ENCODE results near the gene BLMH.

Gene BLMH

DNA sequence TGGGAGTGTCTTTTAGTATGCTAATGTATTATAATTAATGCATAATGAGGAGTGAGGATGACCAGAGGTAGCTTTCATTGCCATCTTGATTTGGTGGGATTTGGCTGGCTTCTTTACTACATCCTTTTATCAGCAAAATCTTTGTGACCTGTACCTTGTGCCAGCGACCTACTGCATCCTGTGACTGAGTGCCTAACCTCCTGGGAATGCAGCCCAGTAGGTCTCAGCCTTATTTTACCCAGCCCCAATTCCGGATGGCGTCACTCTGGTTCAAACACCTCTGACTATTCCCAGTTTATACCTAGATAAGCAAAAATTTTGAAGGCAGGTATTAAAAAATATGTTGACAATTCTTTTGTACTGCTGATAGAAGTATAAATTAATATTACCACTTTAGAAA lies 10.5 kb upstream of the BLMH start:
- no peak for DNase-seq

DNA sequence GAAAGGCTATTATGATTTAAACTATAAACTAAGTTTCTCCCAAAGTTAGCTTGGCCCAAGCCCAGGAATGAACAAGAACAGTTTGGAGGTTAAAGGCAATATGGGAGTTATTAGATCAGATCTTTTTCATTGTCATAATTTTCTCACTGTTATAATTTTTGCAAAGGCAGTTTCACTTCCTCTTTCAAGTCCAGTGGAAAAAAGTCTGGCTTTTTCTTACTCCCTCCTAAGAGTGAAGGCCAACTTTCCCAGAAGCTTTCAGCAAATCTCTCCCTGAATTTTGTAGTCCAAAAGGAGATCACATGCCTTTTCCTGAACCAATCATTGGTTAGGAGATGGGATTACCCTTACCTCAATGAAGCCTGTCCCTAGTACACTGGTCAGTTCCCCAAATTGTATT lies 9.1 kb upstream of the BLMH start:
- DNase-seq, result no peak

DNA sequence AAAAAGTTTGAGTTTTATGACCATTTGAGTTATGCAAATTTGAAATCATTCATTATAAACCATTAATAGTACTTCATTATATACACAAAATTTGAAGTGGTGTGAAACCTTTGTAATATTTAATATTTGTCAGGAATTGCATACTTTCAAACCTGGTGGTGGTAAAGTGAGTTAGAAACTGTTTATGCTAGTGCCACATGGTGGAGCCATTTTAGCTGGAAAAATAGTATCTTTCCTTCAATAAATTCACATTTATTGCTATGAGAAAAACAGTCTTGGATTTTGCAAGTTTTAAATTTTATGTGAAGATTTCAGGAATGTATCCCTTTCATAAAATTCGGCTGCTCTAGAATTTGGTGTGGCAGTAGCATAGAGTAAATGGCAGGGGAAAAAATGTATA lies 7.3 kb upstream of the BLMH start:
- no peak for DNase-seq

DNA sequence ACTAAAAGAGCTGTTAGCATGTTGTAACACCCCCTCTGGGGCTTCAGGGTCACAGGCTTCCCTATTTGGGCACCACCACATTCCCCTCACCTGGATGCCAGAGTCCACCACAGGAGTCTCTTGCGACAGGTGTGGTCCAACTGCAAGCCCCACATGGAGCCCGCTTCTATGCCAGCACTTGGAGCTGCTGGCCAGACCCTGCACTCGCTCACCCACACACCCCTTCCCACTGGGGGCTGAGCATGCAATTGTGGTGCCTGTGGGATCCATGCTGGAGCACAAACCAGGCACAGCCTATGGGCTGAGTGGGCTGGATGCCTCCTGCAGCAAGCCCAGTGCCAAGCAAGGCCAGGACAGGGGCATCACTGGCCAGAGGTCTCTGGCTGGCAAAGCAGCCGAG lies 6.0 kb upstream of the BLMH start:
- DNase-seq, result no peak

DNA sequence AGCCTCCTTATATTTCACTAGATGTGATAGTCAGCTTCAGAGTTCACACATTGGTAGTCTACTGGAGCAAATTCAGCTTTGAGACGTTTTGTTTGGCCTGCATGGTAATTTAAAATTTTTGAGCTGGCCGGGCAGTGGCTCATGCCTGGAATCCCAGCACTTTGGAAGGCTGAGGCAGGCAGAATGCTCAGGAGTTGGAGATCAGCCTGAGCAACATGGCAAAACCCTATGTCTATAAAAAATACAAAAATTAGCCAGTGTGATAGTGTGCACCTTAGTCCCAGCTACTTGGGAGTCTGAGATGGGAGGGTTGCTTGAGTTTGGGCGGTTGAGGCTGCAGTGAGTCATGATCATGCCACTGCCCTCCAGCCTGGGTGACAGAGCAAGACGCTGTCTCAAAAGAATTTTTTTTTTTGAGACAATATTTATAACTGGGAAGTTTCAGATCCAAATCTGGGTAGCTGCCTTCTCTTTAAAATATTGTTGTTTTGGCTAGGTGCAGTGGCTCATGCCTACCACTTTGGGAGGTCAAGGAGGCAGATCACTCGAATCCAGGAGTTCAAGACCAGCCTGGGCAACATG lies 4.8 kb upstream of the BLMH start:
- DNase-seq, result no peak

DNA sequence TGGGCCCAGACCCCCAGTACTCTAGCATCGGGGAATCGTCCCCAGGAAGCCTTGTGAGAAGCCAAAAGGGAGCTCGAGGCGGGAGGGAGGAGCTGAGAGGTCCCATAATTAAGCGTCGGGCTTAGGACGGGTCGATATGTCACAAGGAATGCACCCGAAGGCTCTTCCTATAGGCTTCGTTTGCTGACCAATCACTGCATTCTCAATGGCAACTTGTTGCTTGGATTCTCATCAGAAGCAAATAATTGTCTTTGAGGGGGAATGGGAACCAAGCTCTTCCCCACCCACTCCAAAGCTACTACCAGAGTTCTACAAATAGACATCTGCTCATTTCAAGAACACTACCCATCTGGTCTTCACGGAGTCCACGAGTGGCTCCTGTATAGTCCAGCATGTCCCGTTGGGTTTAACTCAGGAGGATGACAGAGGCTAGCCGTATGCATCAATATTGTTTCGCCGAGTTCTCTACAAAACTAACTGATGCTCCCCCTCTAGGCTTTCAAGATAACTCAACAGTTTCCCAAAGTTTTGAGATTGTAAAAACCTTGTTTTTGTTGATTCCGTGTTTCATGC lies 628 bp upstream of the BLMH start:
- no peak for DNase-seq

DNA sequence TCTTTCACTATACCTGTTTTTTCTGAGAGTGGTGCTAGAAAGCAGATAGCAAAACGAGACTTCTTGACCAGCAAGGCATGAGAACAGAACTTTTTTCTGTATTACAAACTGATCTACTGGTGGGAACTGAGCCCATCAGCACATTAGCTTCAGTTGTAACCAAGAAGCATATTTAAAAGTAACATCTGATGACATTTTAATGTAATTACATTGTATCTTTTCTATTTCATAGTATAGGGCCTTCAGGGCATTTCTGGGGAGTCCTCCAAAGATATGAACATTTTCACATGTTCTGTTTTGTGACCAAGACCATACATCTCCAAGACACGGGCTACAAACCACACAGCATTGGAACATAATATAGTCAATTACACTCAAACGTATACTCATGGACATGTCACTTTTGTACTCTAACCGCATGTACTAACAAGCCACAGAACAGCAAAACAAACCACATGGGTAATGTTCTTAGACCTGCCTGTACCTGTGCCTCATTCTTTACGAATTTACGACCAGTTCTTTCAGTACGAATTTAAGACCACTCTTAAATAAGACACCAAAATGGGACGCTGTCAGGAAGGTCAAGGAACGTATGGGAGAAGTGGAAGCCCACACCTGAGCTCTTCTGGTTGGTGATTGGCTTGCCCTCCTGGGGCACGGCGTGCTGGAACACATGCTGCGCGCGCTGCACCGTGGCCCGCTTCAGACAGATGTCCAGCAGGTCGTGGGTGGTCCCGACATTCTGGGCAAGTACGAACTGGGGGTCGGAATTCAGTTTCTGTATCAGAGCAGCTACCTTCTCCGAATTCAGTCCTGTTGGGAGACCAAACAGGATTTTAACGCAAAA lies 825 bp downstream of the BLMH start:
- DNase-seq, result no peak

DNA sequence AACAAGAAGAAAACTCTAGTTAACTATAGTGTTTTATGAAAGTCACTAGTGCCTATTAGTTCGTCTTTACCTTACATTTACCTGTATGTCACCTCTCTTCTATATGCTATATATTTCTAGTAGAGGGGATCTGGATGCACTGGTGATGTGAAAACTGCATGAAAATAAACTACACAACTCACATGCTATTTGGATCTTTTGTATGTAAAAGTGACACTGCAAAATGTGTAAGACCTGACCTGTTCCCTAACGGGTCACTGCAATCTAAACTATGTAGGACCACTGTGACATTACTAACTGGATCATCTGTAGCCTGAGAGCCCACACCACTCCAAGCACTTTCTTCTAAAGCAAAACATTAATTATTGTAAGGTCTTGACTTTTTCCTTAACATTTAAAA lies 1.7 kb downstream of the BLMH start:
- DNase-seq, result no peak

DNA sequence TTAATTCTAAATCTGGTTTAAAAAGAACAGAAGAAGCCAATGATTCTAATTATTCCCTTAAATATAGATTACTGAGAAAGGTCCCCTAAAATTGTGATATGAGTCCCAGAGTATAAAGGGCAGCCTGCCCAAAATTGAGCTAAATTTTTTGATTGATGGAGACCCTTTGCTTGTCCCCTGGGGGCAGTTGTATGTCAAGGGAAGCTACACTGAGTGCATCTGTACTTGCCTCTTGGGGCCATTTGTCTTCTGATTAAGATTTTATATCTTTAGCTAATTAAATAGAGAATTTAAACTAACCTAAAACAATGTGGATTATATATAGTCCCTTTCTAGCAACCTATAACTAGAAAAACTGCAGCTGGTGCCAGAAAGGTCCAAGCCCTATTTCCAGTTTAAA lies 12.6 kb downstream of the BLMH start:
- DNase-seq, result no peak

DNA sequence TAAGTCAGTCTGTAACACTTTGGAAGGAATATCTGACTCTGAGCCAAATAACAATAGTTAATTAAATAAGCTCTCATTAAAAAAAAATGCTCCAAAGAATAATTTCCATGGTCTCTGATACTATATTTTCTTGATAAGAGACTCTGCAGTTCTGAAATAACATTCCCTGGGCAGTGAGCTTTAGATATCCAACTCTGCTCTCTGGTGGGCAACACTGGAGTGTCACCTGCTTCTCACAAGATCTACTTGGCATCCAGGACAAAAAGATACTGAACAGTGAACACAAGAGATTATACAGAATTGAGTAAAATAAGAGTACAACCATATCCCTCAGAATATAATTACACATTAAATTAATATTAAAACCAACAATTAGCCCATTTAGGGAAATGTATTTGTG lies 13.7 kb downstream of the BLMH start:
- DNase-seq, result no peak

DNA sequence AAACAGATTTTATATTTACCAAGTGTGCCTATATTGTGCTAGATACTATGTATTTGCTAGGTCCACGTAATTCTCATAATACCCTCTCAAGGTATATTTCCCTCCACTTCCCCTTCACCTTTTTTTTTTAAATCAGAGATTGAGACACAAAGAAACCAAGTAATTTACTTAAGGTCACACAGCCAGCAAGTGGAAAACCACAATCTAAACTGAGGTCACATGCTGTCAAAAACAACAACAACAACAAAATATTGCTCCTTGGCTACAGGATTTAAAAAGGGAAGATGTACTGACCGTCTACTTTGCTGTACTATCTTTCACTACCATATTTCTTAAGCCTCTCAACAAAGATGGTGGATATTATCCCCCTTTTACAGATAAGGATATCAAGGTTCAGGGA lies 15.8 kb downstream of the BLMH start:
- DNase-seq, result no peak

DNA sequence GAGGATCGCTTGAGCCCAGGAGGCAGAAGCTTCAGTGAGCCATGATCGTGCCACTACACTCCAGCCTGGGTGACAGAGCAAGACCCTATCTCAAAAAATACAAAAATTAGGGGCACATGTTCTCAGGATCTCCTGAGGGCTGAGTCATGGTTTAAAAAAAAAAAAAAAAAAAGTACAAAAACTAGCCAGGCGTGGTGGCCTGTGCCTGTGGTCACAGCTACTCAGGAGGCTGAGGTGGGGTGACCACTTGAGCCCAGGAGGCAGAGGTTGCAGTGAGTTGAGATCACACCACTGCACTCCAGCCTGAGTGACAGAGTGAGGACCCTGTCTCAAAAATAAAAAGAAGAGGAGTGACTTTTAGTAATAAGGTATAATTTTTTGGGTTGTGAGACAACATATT lies 16.9 kb downstream of the BLMH start:
- no peak for DNase-seq

DNA sequence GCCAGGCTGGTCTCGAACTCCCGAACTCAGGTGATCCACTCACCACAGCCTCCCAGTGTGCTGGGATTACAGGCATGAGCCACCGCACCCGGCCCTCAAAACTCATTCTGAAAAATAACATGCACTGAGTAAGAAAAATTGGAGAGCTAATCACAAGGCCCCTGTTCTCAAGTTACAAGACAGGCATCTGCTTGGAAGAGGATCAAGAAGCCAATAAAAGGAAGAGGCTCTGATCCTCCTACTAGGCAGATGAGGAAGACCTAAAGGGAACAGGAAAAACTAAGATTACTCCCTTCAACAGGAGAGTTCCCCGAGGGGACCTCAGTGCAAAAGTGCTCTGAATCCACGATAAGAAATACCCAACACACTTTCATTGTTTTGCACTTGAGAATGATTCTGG lies 18.4 kb downstream of the BLMH start:
- no peak for DNase-seq

DNA sequence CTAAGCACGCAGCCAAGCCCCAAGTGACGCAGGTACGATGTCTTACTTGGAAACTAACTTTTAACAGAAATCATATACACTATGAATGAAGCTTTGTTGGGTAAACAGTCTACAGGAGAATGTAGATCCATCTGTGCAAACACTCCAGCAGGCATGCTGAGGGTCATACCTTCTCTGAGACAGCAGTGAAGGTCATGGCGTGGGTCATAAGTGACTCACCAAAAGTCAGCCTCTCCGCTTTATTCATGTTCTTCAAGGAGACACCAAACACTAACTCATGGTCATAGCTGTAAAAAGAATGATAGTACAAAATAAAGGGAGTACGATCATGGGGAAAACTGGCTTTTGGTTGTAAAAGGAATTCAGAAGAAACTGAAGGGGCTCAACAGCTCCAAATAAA lies 20.6 kb downstream of the BLMH start:
- no peak for DNase-seq

DNA sequence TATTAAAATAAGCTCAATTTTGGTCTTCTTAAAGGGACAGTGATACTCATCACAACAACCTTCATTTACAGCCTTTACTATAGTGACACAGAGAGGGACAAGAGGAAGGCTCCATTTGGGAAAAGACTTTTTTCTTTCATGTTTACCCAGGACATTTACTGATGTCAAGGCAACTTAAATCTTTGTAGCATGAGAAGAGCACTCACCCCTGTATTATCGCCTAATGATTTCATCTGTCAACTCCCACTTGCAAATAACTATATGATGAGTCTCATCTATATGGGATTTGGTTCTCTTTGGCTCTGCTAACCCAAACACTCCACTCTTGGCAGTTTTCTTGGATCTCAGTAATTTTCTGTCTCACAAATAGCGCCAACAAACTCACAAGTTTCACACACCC lies 24.1 kb downstream of the BLMH start:
- DNase-seq, result no peak

DNA sequence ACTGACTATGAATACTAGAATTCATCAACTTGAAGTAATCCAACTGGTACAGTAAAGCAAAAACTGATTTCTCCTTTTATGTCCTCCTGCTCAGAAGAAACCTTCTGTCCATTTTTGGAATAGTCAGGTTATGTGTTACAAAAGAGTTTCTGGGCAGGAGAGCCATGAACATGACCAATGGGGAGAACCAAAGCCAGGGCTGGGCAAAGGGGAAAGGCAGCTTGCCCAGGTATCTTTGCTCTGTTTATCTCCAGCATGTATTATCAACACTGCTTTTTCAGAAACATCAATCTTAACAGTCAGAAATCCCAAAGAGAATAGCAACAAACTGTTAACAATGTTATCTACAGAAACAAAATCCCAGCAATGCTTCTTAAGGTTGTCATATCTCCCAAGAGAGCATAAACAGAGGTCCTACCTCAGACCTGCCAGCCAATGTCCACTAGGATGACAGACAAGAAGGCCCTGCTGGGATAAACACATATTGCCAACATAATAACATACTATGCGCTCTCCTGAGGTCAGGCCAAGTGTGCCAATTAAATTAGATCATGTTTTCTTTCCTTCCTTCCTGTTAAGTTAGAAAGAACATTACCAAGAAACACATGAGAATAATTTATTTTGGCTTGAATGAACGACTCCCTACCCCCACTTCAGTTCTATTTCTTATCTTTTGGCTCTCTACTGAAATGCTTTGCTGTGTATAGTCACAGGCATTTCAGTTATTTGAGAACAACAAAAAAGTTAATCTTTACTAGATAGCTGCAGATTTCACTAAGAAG lies 28.0 kb downstream of the BLMH start:
- no peak for DNase-seq

DNA sequence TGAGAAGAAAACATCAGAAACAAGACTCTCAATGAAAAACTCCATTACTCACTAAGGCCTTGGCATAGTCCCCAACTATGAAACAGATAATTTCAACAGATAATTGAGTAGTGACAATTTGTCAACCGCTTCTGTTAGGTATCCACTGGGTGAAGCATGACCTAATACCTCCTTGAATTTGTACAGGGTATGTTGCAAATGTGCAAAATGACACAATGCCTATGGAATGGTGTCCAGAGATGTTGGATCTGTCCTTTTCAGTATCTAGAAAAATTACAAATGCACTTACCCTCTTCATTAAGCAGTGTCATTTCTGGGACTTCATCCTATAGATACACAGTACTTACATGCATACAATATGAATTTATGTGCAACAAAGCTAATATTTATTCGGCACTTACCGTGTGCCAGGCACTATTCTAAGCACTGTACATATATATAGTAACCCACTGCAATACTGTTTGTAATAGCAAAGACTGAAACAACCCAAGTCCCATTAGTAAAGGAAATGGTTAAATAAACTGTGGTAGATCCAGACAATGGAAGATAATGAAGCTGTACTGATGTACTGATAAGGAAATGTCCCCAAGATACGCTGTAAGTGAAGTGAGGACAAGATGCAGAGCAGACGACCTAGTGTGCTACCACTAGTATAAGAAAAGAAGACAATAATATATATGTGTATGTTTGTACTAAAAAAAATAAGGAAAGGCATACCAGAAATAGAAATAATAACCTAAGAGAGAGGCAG lies 34.8 kb downstream of the BLMH start:
- DNase-seq, result no peak

DNA sequence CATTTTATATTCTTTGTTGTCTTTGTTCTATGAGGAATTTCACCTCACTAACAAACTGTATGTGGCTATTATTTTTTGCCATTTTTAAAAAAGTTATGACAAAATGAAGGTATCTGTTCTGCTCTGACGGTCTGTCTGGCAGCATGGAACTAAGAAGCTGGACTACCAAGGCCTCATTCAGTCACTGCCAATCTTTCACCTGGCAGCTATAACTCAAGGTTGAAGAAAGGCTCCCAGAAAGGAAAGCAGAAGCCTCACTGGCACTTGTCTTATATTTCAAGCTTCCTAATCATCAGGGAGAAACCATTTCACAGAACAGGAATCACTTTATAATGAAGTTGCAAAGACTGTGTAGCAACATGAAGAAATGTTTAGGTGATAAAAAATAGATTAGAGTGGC lies 37.6 kb downstream of the BLMH start:
- no peak for DNase-seq

DNA sequence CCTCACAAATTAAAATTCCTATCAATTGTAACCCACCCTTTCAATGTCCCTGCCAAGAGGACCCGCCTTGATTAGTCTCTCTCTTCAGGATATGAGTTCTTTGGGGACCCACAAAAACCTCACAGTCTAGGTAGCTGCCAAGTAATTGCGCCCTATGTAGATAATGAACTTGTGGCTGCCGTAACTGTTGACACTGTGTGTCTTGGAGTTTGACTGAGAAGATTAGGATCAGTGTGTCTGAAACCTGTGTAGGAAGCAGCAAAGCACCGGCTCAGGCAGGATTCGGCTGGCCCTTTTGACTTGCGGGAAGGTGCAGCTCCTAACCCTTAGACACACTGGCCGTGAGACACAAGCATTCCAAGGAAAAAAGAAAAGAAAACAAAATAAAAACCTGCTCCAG lies 38.4 kb downstream of the BLMH start:
- no peak for DNase-seq

DNA sequence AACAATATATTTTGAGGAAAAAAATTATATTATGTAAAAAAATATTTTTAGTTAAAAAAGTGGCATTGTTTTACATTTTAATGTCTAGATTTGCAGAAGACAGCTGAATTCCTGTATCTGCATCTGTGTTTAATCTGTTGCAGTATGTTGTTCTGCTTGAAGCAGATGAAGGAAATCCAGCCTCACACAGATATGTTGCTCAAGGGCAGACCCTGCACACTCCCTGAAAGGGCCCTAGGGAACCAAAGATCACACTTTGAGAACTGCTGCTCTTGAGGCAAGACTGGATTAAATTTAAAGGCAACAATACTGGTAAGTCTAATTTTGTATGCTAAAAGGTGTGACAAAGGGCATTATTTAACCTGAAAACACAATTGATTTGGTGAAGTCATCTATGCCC lies 39.8 kb downstream of the BLMH start:
- DNase-seq, result no peak

DNA sequence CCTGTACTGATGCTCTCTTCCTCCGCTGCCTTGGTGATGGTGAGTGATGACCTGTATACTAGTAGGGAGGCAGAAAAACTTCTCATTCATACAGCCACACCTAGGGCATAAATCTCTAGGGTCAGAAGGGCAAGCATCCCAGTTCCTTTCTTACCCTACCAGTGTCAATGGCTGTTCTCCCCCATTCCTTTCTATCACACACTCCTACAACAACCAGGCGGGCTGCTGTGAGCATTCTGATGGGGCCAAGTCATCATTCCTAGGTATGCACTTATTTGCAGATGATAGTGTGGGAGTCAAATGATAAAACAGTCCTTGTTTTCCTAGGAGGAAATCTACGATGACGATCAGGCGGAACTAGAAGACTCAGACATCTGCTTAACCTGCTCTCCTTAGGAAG lies 42.3 kb downstream of the BLMH start:
- DNase-seq, result no peak

DNA sequence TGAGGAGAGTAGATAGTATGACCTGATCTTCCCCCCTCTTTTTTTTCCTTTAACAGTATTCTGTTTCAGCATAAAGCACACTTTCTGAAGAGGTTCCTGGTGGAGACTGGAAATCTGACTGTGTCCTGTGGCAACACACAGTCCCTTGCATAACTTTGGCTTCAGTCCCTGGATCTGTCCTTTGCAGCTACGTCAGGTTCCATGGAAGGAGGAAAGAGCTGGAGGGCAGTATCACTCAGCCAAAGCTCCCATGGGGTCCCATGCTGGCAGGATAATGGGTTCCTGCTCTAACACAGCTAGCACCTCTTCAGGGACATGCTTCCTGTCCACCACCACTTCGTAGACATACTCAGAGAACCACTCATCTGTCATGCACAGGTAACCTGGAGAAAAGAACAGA lies 43.0 kb downstream of the BLMH start:
- no peak for DNase-seq

DNA sequence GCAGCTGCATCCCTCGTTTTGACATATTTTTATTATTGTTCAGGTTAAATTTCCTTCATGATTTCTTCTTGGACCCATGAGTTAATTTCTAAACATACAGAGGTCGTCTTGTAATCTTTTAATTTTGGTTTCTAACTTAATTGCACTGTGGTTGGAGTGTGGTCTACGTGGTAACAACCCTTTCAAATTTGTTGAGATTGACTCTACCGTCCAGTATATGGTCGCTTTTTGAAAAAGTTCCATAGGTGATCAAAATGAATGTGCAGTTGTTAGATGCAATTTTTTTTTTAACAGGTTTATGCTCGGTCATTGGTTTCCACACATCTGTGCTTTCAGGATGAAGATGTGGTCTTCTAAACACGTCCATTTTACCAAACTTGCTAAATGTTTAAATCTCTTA lies 45.3 kb downstream of the BLMH start:
- no peak for DNase-seq
